K562 (cell line): ENCODE results near the gene TTC33. TPM values are rescaled to one million over a fixed set of nuclear protein-coding genes. Genes with fewer than 3 reads are reported as not detected.

Experiments
- ATF7 ChIP-seq: fragments of 450-650 bp; IDR thresholded peaks from 2 replicates; pipeline ENCODE4 v1.7.1; 2014; ENCODE audit warnings: mild to moderate bottlenecking, moderate library complexity
- CBX1 ChIP-seq: sonication (generic); IDR thresholded peaks from 2 replicates; pipeline ENCODE4 v1.6.1; 2016; ENCODE audit warnings: antibody characterized with exemption, low read depth, mild to moderate bottlenecking
- CREM ChIP-seq: IDR thresholded peaks from 2 replicates; pipeline ENCODE4 v1.6.1; 2014; ENCODE audit warnings: antibody characterized with exemption, low read depth
- CTCFL ChIP-seq: IDR thresholded peaks from 2 replicates; pipeline ENCODE4 v1.6.1; 2011; ENCODE audit warnings: borderline replicate concordance, low read depth, mild to moderate bottlenecking, moderate library complexity, low read length; ENCODE audit not compliant: insufficient read depth, poor library complexity, severe bottlenecking
- CXXC5 ChIP-seq: fragments of 250-450 bp; sonication (Bioruptor Pico); IDR thresholded peaks from 2 replicates; pipeline ENCODE4 v1.8.0; 2022; ENCODE audit warnings: inconsistent platforms, mild to moderate bottlenecking, moderate library complexity
- E2F5 ChIP-seq: sonication (generic); formaldehyde crosslinking; IDR thresholded peaks from 2 replicates; pipeline ENCODE4 v1.8.0; 2022; ENCODE audit warnings: mild to moderate bottlenecking, missing genetic modification reagents
- ESRRA ChIP-seq: fragments of 450-650 bp; IDR thresholded peaks from 2 replicates; pipeline ENCODE4 v1.6.1; 2014; ENCODE audit warnings: low read depth, mild to moderate bottlenecking, moderate library complexity, borderline replicate concordance
- MTA3 ChIP-seq: fragments of 450-650 bp; formaldehyde crosslinking; IDR thresholded peaks from 2 replicates; pipeline ENCODE4 v1.6.1; 2017; ENCODE audit warnings: mild to moderate bottlenecking, borderline replicate concordance
- MYBL2 ChIP-seq, 2 experiments: fragments of 450-650 bp in 1 of 2; sonication (generic) in 1 of 2; formaldehyde crosslinking in 1 of 2; IDR thresholded peaks; 2 replicates each; pipeline versions ENCODE4 v1.6.1 to v1.8.1; 2017 to 2022; ENCODE audit warnings: borderline replicate concordance in 1 of 2, inconsistent platforms in 1 of 2, low read depth in 1 of 2, mild to moderate bottlenecking in 1 of 2, missing genetic modification reagents in 1 of 2, moderate library complexity in 1 of 2
- MYC ChIP-seq, 2 experiments: fragments of 250-450 bp in 1 of 2; sonication (Bioruptor Pico) in 1 of 2; IDR thresholded peaks; 2 replicates each; pipeline versions ENCODE4 v1.5.1 to v1.6.1; 2012 to 2021; ENCODE audit warnings: low read depth in 2 of 2, borderline replicate concordance in 1 of 2, improper control_type of control experiment in 1 of 2, low read length in 1 of 2, mild to moderate bottlenecking in 1 of 2, moderate library complexity in 1 of 2
- MYNN ChIP-seq, 2 experiments: sonication (generic); formaldehyde crosslinking in 1 of 2; IDR thresholded peaks; 2 replicates each; pipeline versions ENCODE4 v1.5.0 to v1.6.1; 2016 to 2020; ENCODE audit warnings: antibody characterized with exemption in 1 of 2, missing genetic modification reagents in 1 of 2
- NBN ChIP-seq: fragments of 450-650 bp; IDR thresholded peaks from 2 replicates; pipeline ENCODE4 v1.6.1; 2016; ENCODE audit warnings: low read depth, mild to moderate bottlenecking
- SAFB ChIP-seq: fragments of 200-400 bp; formaldehyde crosslinking; IDR thresholded peaks from 2 replicates; pipeline ENCODE4 v1.6.1; 2017; ENCODE audit warnings: low read depth, low read length, borderline replicate concordance
- SMC3 ChIP-seq: conservative IDR thresholded peaks from 2 replicates; pipeline ENCODE4 v1.6.1; 2011; ENCODE audit warnings: low read depth, low read length, improper control_type of control experiment; ENCODE audit not compliant: insufficient read depth
- TEAD4 ChIP-seq, 2 experiments: sonication (generic) in 1 of 2; formaldehyde crosslinking in 1 of 2; IDR thresholded peaks; 2 replicates each; pipeline versions ENCODE4 v1.6.1 to v1.8.0; 2012 to 2022; ENCODE audit warnings: borderline replicate concordance in 1 of 2, inconsistent platforms in 1 of 2, low read length in 1 of 2, mild to moderate bottlenecking in 1 of 2, missing genetic modification reagents in 1 of 2
- TRIM24 ChIP-seq, 2 experiments: fragments of 450-650 bp; IDR thresholded peaks; 2 replicates each; pipeline ENCODE4 v1.6.1; 2016
- ZNF224 ChIP-seq: sonication (generic); formaldehyde crosslinking; IDR thresholded peaks from 2 replicates; pipeline ENCODE4 v1.8.0; 2022; ENCODE audit warnings: mild to moderate bottlenecking, missing genetic modification reagents
- ZNF592 ChIP-seq: fragments of 450-650 bp; IDR thresholded peaks from 2 replicates; pipeline ENCODE4 v1.6.1; 2017; ENCODE audit warnings: antibody characterized with exemption, mild to moderate bottlenecking
- polyA plus RNA-seq, 8 experiments: library from polyadenylated mRNA; depleted of rRNA in 4 of 8; stranded (reverse) in 5 of 8; unstranded in 3 of 8; fragments of >200 nt; fragmentation: Nextera tagmentation in 2 of 8; fragmentation: Illumina TruSeq in 1 of 8; extraction: Ambion mirVana in 2 of 8; extraction: Trizol in 1 of 8; gene quantifications; 2 replicates each; pipeline versions ENCODE4 v1.2.1 to v1.2.3, GENCODE V29; 2011 to 2014; ENCODE audit warnings: inconsistent platforms in 1 of 8, missing spikeins in 1 of 8
- total RNA-seq, 7 experiments: library from RNA; depleted of rRNA in 6 of 7; stranded (reverse); fragments of >200 nt in 6 of 7; fragmentation: Illumina TruSeq in 2 of 7; extraction: Trizol in 2 of 7; gene quantifications; 2 replicates each; pipeline versions ENCODE4 v1.2.1 to v1.2.3, GENCODE V29; 2011 to 2021; ENCODE audit warnings: low replicate concordance in 1 of 7

Gene TTC33
- total and polyA plus RNA-seq, 9 of the 15 experiments (the other 6 are each of a cell fraction or from before 2014, with no cell fraction given): 11.5 to 24.9 (median 21.1) TPM

GRCh38 chr5:40798012-40798800 is 42.4 kb upstream of the TTC33 start, which contains the start of gene PRKAA1 (continued):
- TF ChIP-seq ESRRA (0 out of 2 replicates have a peak, but pooled peaks have one; percentile 28), NBN (peak; percentile 29; the same call in 1 of the 2 replicates), ATF7 (0 out of 2 replicates have a peak, but pooled peaks have one; percentile 40), MTA3 (peak; percentile 70; the same call in 1 of the 2 replicates), MYC (IDR thresholded peaks at IDR 0.05; ENCODE audit: low read depth, low read length) (peak; percentile 68), MYC (CRISPR knock-in tag; IDR thresholded peaks at IDR 0.05; ENCODE audit: borderline replicate concordance, low read depth) (peak; percentile 36; the same call in 1 of the 2 replicates), CXXC5 (CRISPR knock-in tag) (peak; percentile 94), ZNF224 (0 out of 2 replicates have a peak, but pooled peaks have one; percentile 48), ZNF592 (peak; percentile 16; the same call in 1 of the 2 replicates), CTCFL (peak; percentile 99), TEAD4 (IDR thresholded peaks at IDR 0.05; ENCODE audit: low read length) (peak; percentile 42), TEAD4 (CRISPR knock-in tag; IDR thresholded peaks at IDR 0.05; ENCODE audit: borderline replicate concordance) (no peak), CBX1 (peak; percentile 61; the same call in 1 of the 2 replicates), MYNN (IDR thresholded peaks at IDR 0.05) (no peak; the same call in 1 of the 2 replicates), MYNN (CRISPR knock-in tag; IDR thresholded peaks at IDR 0.05) (no peak), E2F5 (CRISPR knock-in tag) (peak; percentile 84; the same call in 1 of the 2 replicates), TRIM24 (IDR thresholded peaks at IDR 0.05) (0 out of 4 replicates have a peak, but pooled peaks of 1 of the 2 experiments have one; percentile 9), MYBL2 (IDR thresholded peaks at IDR 0.05; ENCODE audit: low read depth) (no peak), MYBL2 (CRISPR knock-in tag; IDR thresholded peaks at IDR 0.05; ENCODE audit: borderline replicate concordance) (no peak), SMC3 (0 out of 2 replicates have a peak, but pooled peaks have one; percentile 32), CREM (peak; percentile 95), SAFB (no peak)
